Stimulated activated memory B cell treated with anti-CD40 and anti-IgM and Interleukin-4, amounts not matched to agents 10 μg/mL and 1 μg/mL and 100 μg/mL, for 72 hours (primary cell): ENCODE results near the gene FER.
A peak's percentile ranks its signal among the peaks of the same experiment; 100 is the strongest.

Source experiments
- ATAC-seq: fragments of 150-1000 bp; cut with Tn5 transposase; 2 replicates; pipeline ENCODE4 v1.10.0; 2021
- H3K27ac Mint-ChIP-seq: one replicate; pipeline ENCODE4 v1.8.0; 2022; ENCODE audit warnings: mild to moderate bottlenecking, mixed read lengths
- H3K27me3 Mint-ChIP-seq: one replicate; pipeline ENCODE4 v1.8.0; 2022; ENCODE audit warnings: mixed read lengths
- H3K36me3 Mint-ChIP-seq: one replicate; pipeline ENCODE4 v1.8.0; 2022; ENCODE audit warnings: mixed read lengths
- H3K4me1 Mint-ChIP-seq: one replicate; pipeline ENCODE4 v1.8.0; 2022; ENCODE audit warnings: mixed read lengths
- H3K4me3 Mint-ChIP-seq: one replicate; pipeline ENCODE4 v1.8.0; 2022; ENCODE audit warnings: mild to moderate bottlenecking, moderate library complexity, mixed read lengths
- H3K9me3 Mint-ChIP-seq: one replicate; pipeline ENCODE4 v1.8.0; 2022; ENCODE audit warnings: mixed read lengths

Gene FER

GRCh38 chr5:108730617-108731340 is 16.9 kb upstream of the FER start:
- H3K36me3 Mint-ChIP-seq = no peaks in the 10 kb centered on the region
- no peaks in the 10 kb centered on the region for H3K27me3 Mint-ChIP-seq
- no peaks in the 10 kb centered on the region for H3K9me3 Mint-ChIP-seq
- H3K4me1 Mint-ChIP-seq = peaks cover 41% of the 10 kb centered on the region
- no peak overlapping the region for H3K4me3 Mint-ChIP-seq
- peak; percentile 75 for ATAC-seq
- H3K27ac Mint-ChIP-seq = no peak overlapping the region

GRCh38 chr5:108735790-108736189 is 11.9 kb upstream of the FER start:
- H3K27me3 Mint-ChIP-seq = no peaks in the 10 kb centered on the region
- no peaks in the 10 kb centered on the region for H3K9me3 Mint-ChIP-seq
- H3K4me1 Mint-ChIP-seq = peaks cover 8% of the 10 kb centered on the region
- H3K4me3 Mint-ChIP-seq = no peak overlapping the region
- no peak for ATAC-seq
- no peak overlapping the region for H3K27ac Mint-ChIP-seq
- no peaks in the 10 kb centered on the region for H3K36me3 Mint-ChIP-seq

- no peak overlapping the region for H3K27ac Mint-ChIP-seq
These were observed 10.8 kb upstream of the FER start for GRCh38 chr5:108736855-108737254.

GRCh38 chr5:108739376-108739775 is 8.3 kb upstream of the FER start:
- peaks cover 6% of the 10 kb centered on the region for H3K4me1 Mint-ChIP-seq
- H3K36me3 Mint-ChIP-seq = no peaks in the 10 kb centered on the region
- no peak overlapping the region for H3K27ac Mint-ChIP-seq
- ATAC-seq = no peak
- H3K4me3 Mint-ChIP-seq = no peak overlapping the region
- H3K9me3 Mint-ChIP-seq = no peaks in the 10 kb centered on the region
- H3K27me3 Mint-ChIP-seq = no peaks in the 10 kb centered on the region

More at GRCh38 chr5:108736855-108737254, 10.8 kb upstream of the FER start:
- H3K4me3 Mint-ChIP-seq = no peak overlapping the region
- H3K27me3 Mint-ChIP-seq = no peaks in the 10 kb centered on the region
- H3K36me3 Mint-ChIP-seq = no peaks in the 10 kb centered on the region
- no peak for ATAC-seq
- H3K4me1 Mint-ChIP-seq = peaks cover 6% of the 10 kb centered on the region
- no peaks in the 10 kb centered on the region for H3K9me3 Mint-ChIP-seq

- no peak for ATAC-seq
- no peaks in the 10 kb centered on the region for H3K9me3 Mint-ChIP-seq
- H3K4me1 Mint-ChIP-seq = peaks cover 6% of the 10 kb centered on the region
- no peaks in the 10 kb centered on the region for H3K36me3 Mint-ChIP-seq
- H3K27ac Mint-ChIP-seq = no peak overlapping the region
- H3K27me3 Mint-ChIP-seq = no peaks in the 10 kb centered on the region
- no peak overlapping the region for H3K4me3 Mint-ChIP-seq
These were observed 7.8 kb upstream of the FER start for GRCh38 chr5:108739906-108740305.

- Mint-ChIP-seq H3K27me3 (no peaks in the 10 kb centered on the region), H3K4me1 (peaks cover 13% of the 10 kb centered on the region), H3K4me3 (no peak overlapping the region), H3K9me3 (no peaks in the 10 kb centered on the region), H3K27ac (no peak overlapping the region), H3K36me3 (no peaks in the 10 kb centered on the region)
- no peak for ATAC-seq
These were observed 4.4 kb upstream of the FER start for GRCh38 chr5:108743319-108743718.

- ATAC-seq = no peak
- peaks cover 13% of the 10 kb centered on the region for H3K4me1 Mint-ChIP-seq
- no peak overlapping the region for H3K4me3 Mint-ChIP-seq
- H3K9me3 Mint-ChIP-seq = no peaks in the 10 kb centered on the region
- H3K27ac Mint-ChIP-seq = no peak overlapping the region
- no peaks in the 10 kb centered on the region for H3K27me3 Mint-ChIP-seq
- H3K36me3 Mint-ChIP-seq = no peaks in the 10 kb centered on the region
These were observed 3.9 kb upstream of the FER start for GRCh38 chr5:108743846-108744245.

- Mint-ChIP-seq H3K4me3 (peak overlapping the region; percentile 94), H3K36me3 (no peaks in the 10 kb centered on the region), H3K27ac (peak overlapping the region; percentile 85), H3K9me3 (no peaks in the 10 kb centered on the region), H3K27me3 (no peaks in the 10 kb centered on the region), H3K4me1 (peaks cover 27% of the 10 kb centered on the region)
- no peak for ATAC-seq
These were observed 455 bp upstream of the FER start for GRCh38 chr5:108747111-108747773.

GRCh38 chr5:108748401-108749127 is 867 bp downstream of the FER start:
- peak overlapping the region; percentile 94 for H3K4me3 Mint-ChIP-seq
- no peaks in the 10 kb centered on the region for H3K27me3 Mint-ChIP-seq
- peak; percentile 99 for ATAC-seq
- peaks cover 27% of the 10 kb centered on the region for H3K4me1 Mint-ChIP-seq
- no peaks in the 10 kb centered on the region for H3K36me3 Mint-ChIP-seq
- no peaks in the 10 kb centered on the region for H3K9me3 Mint-ChIP-seq
- H3K27ac Mint-ChIP-seq = peak overlapping the region; percentile 85

- H3K27me3 Mint-ChIP-seq = no peaks in the 10 kb centered on the region
- no peaks in the 10 kb centered on the region for H3K36me3 Mint-ChIP-seq
- peak overlapping the region; percentile 94 for H3K4me3 Mint-ChIP-seq
- peak overlapping the region; percentile 85 for H3K27ac Mint-ChIP-seq
- no peaks in the 10 kb centered on the region for H3K9me3 Mint-ChIP-seq
- ATAC-seq = peak; percentile 52
- H3K4me1 Mint-ChIP-seq = peaks cover 27% of the 10 kb centered on the region
These were observed 1.6 kb downstream of the FER start for GRCh38 chr5:108749128-108749861.

- no peaks in the 10 kb centered on the region for H3K9me3 Mint-ChIP-seq
- peaks cover 13% of the 10 kb centered on the region for H3K4me1 Mint-ChIP-seq
- no peaks in the 10 kb centered on the region for H3K27me3 Mint-ChIP-seq
- H3K27ac Mint-ChIP-seq = no peak overlapping the region
- no peak for ATAC-seq
- H3K4me3 Mint-ChIP-seq = no peak overlapping the region
- no peaks in the 10 kb centered on the region for H3K36me3 Mint-ChIP-seq
These were observed 5.6 kb downstream of the FER start for GRCh38 chr5:108753331-108753730.

GRCh38 chr5:108753877-108754276 is 6.2 kb downstream of the FER start:
- H3K27me3 Mint-ChIP-seq = no peaks in the 10 kb centered on the region
- peaks cover 13% of the 10 kb centered on the region for H3K4me1 Mint-ChIP-seq
- no peak overlapping the region for H3K4me3 Mint-ChIP-seq
- no peak for ATAC-seq
- no peaks in the 10 kb centered on the region for H3K36me3 Mint-ChIP-seq
- no peak overlapping the region for H3K27ac Mint-ChIP-seq
- H3K9me3 Mint-ChIP-seq = no peaks in the 10 kb centered on the region

GRCh38 chr5:108760512-108760911 is 12.8 kb downstream of the FER start:
- ATAC-seq = no peak
- H3K9me3 Mint-ChIP-seq = no peaks in the 10 kb centered on the region
- H3K4me1 Mint-ChIP-seq = peaks cover 15% of the 10 kb centered on the region
- H3K27ac Mint-ChIP-seq = no peak overlapping the region
- no peak overlapping the region for H3K4me3 Mint-ChIP-seq
- H3K36me3 Mint-ChIP-seq = peaks cover 9% of the 10 kb centered on the region
- H3K27me3 Mint-ChIP-seq = no peaks in the 10 kb centered on the region

- ATAC-seq = no peak
- no peaks in the 10 kb centered on the region for H3K9me3 Mint-ChIP-seq
- H3K27me3 Mint-ChIP-seq = no peaks in the 10 kb centered on the region
- no peak overlapping the region for H3K4me3 Mint-ChIP-seq
- H3K27ac Mint-ChIP-seq = peak overlapping the region; percentile 15
- peaks cover 17% of the 10 kb centered on the region for H3K4me1 Mint-ChIP-seq
- peaks cover 9% of the 10 kb centered on the region for H3K36me3 Mint-ChIP-seq
These were observed 15.0 kb downstream of the FER start for GRCh38 chr5:108762660-108763059.
